Right atrium auricular region (tissue), 2 donors: ENCODE data around the gene HS1BP3. TPM values are rescaled to one million over a fixed set of nuclear protein-coding genes. Genes with fewer than 3 reads are reported as not detected.
A peak's percentile ranks its signal among the peaks of the same experiment; 100 is the strongest.

Source experiments
- DNase-seq: peaks from one replicate; pipeline ENCODE4 v3.0.0-alpha.2; 2019; ENCODE audit warnings: low spot score
- H3K27ac ChIP-seq, 2 donors: fragments of 200-600 bp; sonication (generic); 1 replicate in 1 of 2; 2 replicates in 1 of 2; pipeline ENCODE4 v1.5.1; 2016 to 2019
- H3K27me3 ChIP-seq, 2 donors: fragments of 200-600 bp; sonication (generic); one replicate each; pipeline versions ENCODE4 v1.5.1 to v1.6.0; 2017 to 2019
- H3K36me3 ChIP-seq: fragments of 200-600 bp; sonication (generic); one replicate; pipeline ENCODE4 v1.5.1; 2016
- H3K4me1 ChIP-seq, 2 donors: fragments of 200-600 bp; sonication (generic); one replicate each; pipeline versions ENCODE4 v1.5.1 to v1.6.0; 2017 to 2019
- H3K4me3 ChIP-seq, 2 donors: fragments of 200-600 bp; sonication (generic); 1 replicate in 1 of 2; 2 replicates in 1 of 2; pipeline ENCODE4 v1.5.1; 2017 to 2019; ENCODE audit warnings: mild to moderate bottlenecking in 1 of 2, moderate library complexity in 1 of 2
- H3K9me3 ChIP-seq, 2 donors: fragments of 200-600 bp; sonication (generic); one replicate each; pipeline ENCODE4 v1.5.1; 2019
- CTCF ChIP-seq, 2 donors: fragments of 200-600 bp; sonication (generic); IDR thresholded peaks; one replicate each; pipeline ENCODE4 v1.5.1; 2019; ENCODE audit warnings: antibody characterized with exemption in 2 of 2
- total RNA-seq, 2 donors: library from RNA; depleted of rRNA; stranded (reverse); fragments of >200 nt; gene quantifications; one replicate each; pipeline ENCODE4 v1.1.0, GENCODE V29; 2016

Gene HS1BP3
- total RNA-seq, 2 donors from 2014 or later: 19.5 to 26.0 TPM

DNA sequence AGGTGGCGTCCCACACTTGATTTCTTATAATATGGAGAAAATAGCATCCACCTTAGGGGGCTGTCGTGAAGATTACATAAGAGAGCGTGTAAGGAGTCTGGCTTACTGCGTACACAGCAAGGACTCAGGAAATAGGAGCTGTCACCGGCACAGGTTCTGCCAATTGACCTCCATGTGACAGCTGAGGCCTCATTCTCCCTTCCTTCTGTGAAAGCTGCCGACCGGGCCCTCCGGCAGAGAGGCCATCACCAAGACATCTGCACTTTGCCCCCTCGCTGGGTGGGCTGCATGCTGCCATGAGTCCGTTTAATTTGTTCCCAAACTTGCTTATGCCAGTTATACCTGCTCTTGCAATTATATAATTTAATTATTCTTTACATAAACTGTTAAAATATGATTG, 27.7 kb downstream of the HS1BP3 start:
- H3K27me3 ChIP-seq: no peaks in the 10 kb centered on the region
- peak overlapping the region; percentile 96 to 97 for H3K27ac ChIP-seq
- H3K4me3 ChIP-seq: no peak overlapping the region
- H3K9me3 ChIP-seq: no peaks in the 10 kb centered on the region
- H3K4me1 ChIP-seq: peaks cover 0 to 89% of the 10 kb centered on the region in 2 donors
- DNase-seq: no peak
- H3K36me3 ChIP-seq: peaks cover 50% of the 10 kb centered on the region
- no peak for TF ChIP-seq CTCF (IDR thresholded peaks at IDR 0.05)

- peaks cover 0 to 91% of the 10 kb centered on the region in 2 donors for H3K4me1 ChIP-seq
- H3K36me3 ChIP-seq: peaks cover 50% of the 10 kb centered on the region
- H3K4me3 ChIP-seq: no peak overlapping the region
- DNase-seq: no peak
- H3K9me3 ChIP-seq: no peaks in the 10 kb centered on the region
- H3K27me3 ChIP-seq: no peaks in the 10 kb centered on the region
- peak overlapping the region; percentile 96 to 97 for H3K27ac ChIP-seq
- no peak for TF ChIP-seq CTCF (IDR thresholded peaks at IDR 0.05)
These were observed 28.2 kb downstream of the HS1BP3 start for GRCh38 chr2:20622731-20623130.

GRCh38 chr2:20622296-20622686, 28.6 kb downstream of the HS1BP3 start:
- Histone ChIP-seq H3K36me3 (peaks cover 50% of the 10 kb centered on the region), H3K27me3 (no peaks in the 10 kb centered on the region), H3K9me3 (no peaks in the 10 kb centered on the region), H3K27ac (peak overlapping the region; percentile 96 to 97), H3K4me3 (no peak overlapping the region), H3K4me1 (peaks cover 0 to 91% of the 10 kb centered on the region in 2 donors)
- no peak for DNase-seq
- TF ChIP-seq CTCF (IDR thresholded peaks at IDR 0.05): no peak

- peaks cover 50% of the 10 kb centered on the region for H3K36me3 ChIP-seq
These were observed 29.3 kb downstream of the HS1BP3 start for GRCh38 chr2:20621366-20622295.

GRCh38 chr2:20620696-20621365, 30.1 kb downstream of the HS1BP3 start:
- peak overlapping the region; percentile 96 to 97 for H3K27ac ChIP-seq
- peaks cover 50% of the 10 kb centered on the region for H3K36me3 ChIP-seq
- H3K4me1 ChIP-seq: peaks cover 0 to 91% of the 10 kb centered on the region in 2 donors
- H3K4me3 ChIP-seq: no peak overlapping the region
- TF ChIP-seq CTCF (IDR thresholded peaks at IDR 0.05): no peak
- no peaks in the 10 kb centered on the region for H3K9me3 ChIP-seq
- no peak for DNase-seq
- H3K27me3 ChIP-seq: no peaks in the 10 kb centered on the region

More at GRCh38 chr2:20621366-20622295, 29.3 kb downstream of the HS1BP3 start:
- H3K9me3 ChIP-seq: no peaks in the 10 kb centered on the region
- H3K27ac ChIP-seq: peak overlapping the region; percentile 96 to 97
- DNase-seq: no peak
- peaks cover 0 to 91% of the 10 kb centered on the region in 2 donors for H3K4me1 ChIP-seq
- no peak overlapping the region for H3K4me3 ChIP-seq
- no peaks in the 10 kb centered on the region for H3K27me3 ChIP-seq
- TF ChIP-seq CTCF (IDR thresholded peaks at IDR 0.05): no peak
